ENCODE results near the gene MRPS27.

Gene MRPS27

GRCh38 chr5:72290356-72291133 lies 29.5 kb downstream of the MRPS27 start:
- DNase-seq: no peak

- no peak for DNase-seq
Observed at GRCh38 chr5:72288924-72289323, 31.1 kb downstream of the MRPS27 start.

GRCh38 chr5:72286798-72287197 lies 33.2 kb downstream of the MRPS27 start:
- no peak for DNase-seq

GRCh38 chr5:72285424-72285821 lies 34.6 kb downstream of the MRPS27 start:
- DNase-seq: no peak

- DNase-seq: no peak
Observed at GRCh38 chr5:72284559-72285423, 35.2 kb downstream of the MRPS27 start.

GRCh38 chr5:72283358-72283757 lies 36.7 kb downstream of the MRPS27 start:
- DNase-seq: no peak

GRCh38 chr5:72282878-72283277 lies 37.2 kb downstream of the MRPS27 start:
- no peak for DNase-seq

GRCh38 chr5:72281764-72282499 lies 38.1 kb downstream of the MRPS27 start:
- no peak for DNase-seq

- DNase-seq: no peak
Observed at GRCh38 chr5:72281430-72281763, 38.6 kb downstream of the MRPS27 start.

GRCh38 chr5:72280581-72281069 lies 39.4 kb downstream of the MRPS27 start:
- DNase-seq: no peak

- DNase-seq: no peak
Observed at GRCh38 chr5:72276219-72276752, 43.8 kb downstream of the MRPS27 start.

- no peak for DNase-seq
Observed at GRCh38 chr5:72273547-72273946, 46.5 kb downstream of the MRPS27 start.

GRCh38 chr5:72272398-72272797 lies 47.6 kb downstream of the MRPS27 start:
- no peak for DNase-seq

- no peak for DNase-seq
Observed at GRCh38 chr5:72271702-72272101, 48.3 kb downstream of the MRPS27 start.

- DNase-seq: no peak
Observed at GRCh38 chr5:72270037-72270436, 50.0 kb downstream of the MRPS27 start.

- DNase-seq: no peak
Observed at GRCh38 chr5:72269411-72269780, 50.6 kb downstream of the MRPS27 start.

- DNase-seq: peak; percentile 47
Observed at GRCh38 chr5:72268753-72269410, 51.2 kb downstream of the MRPS27 start.

- no peak for DNase-seq
Observed at GRCh38 chr5:72268260-72268659, 51.8 kb downstream of the MRPS27 start.

GRCh38 chr5:72267685-72268084 lies 52.4 kb downstream of the MRPS27 start:
- no peak for DNase-seq

GRCh38 chr5:72266862-72267261 lies 53.2 kb downstream of the MRPS27 start:
- no peak for DNase-seq

- DNase-seq: no peak
Observed at GRCh38 chr5:72265032-72265877, 54.8 kb downstream of the MRPS27 start.

- no peak for DNase-seq
Observed at GRCh38 chr5:72256536-72256935, 63.5 kb downstream of the MRPS27 start.
